LoVo (cell line): ENCODE measurements around the gene ITIH5.
"Not testable (repeated sequence)": the region's sequence is repeated elsewhere in the genome, so short reads cannot be mapped to it uniquely, and the experiment has no call there.

ENCODE experiments used
- DNase-seq: peaks from one replicate; pipeline ENCODE4 v3.0.0-alpha.2; 2016; ENCODE audit warnings: low spot score

The ITIH5 gene

GRCh38 chr10:7687228-7687907 lies 20.6 kb upstream of the ITIH5 start:
- DNase-seq, result peak; percentile 89

GRCh38 chr10:7686351-7687171 lies 19.8 kb upstream of the ITIH5 start:
- DNase-seq, result peak; percentile 38

GRCh38 chr10:7680078-7680477 lies 13.3 kb upstream of the ITIH5 start:
- DNase-seq, result not testable (repeated sequence)

GRCh38 chr10:7679256-7679655 lies 12.5 kb upstream of the ITIH5 start:
- DNase-seq, result no peak

- DNase-seq, result no peak
Observed at GRCh38 chr10:7672341-7673134, 5.8 kb upstream of the ITIH5 start.

GRCh38 chr10:7670157-7670556 lies 3.4 kb upstream of the ITIH5 start:
- no peak for DNase-seq

GRCh38 chr10:7667262-7668141 lies 736 bp upstream of the ITIH5 start:
- no peak for DNase-seq

GRCh38 chr10:7665767-7666166 lies 999 bp downstream of the ITIH5 start:
- no peak for DNase-seq

GRCh38 chr10:7664707-7665106 lies 2.1 kb downstream of the ITIH5 start:
- DNase-seq, result no peak

- no peak for DNase-seq
Observed at GRCh38 chr10:7662522-7662921, 4.2 kb downstream of the ITIH5 start.

GRCh38 chr10:7659560-7659959 lies 7.2 kb downstream of the ITIH5 start:
- DNase-seq, result no peak

- no peak for DNase-seq
Observed at GRCh38 chr10:7657552-7657951, 9.2 kb downstream of the ITIH5 start.

- DNase-seq, result not testable (repeated sequence)
Observed at GRCh38 chr10:7657079-7657478, 9.7 kb downstream of the ITIH5 start.

GRCh38 chr10:7651853-7652470 lies 14.8 kb downstream of the ITIH5 start:
- no peak for DNase-seq

- DNase-seq, result peak; percentile 38
Observed at GRCh38 chr10:7649673-7650300, 17.0 kb downstream of the ITIH5 start.

- no peak for DNase-seq
Observed at GRCh38 chr10:7647062-7647664, 19.6 kb downstream of the ITIH5 start.

- no peak for DNase-seq
Observed at GRCh38 chr10:7642491-7643011, 24.2 kb downstream of the ITIH5 start.

GRCh38 chr10:7635408-7636125 lies 31.2 kb downstream of the ITIH5 start:
- no peak for DNase-seq

GRCh38 chr10:7634142-7634894 lies 32.4 kb downstream of the ITIH5 start:
- DNase-seq, result no peak
